Activated CD4-positive, alpha-beta T cell treated with anti-CD3 and anti-CD28 coated beads, Interleukin-2, amount 50 U/mL, for 48 hours (primary cell): ENCODE data around the gene SERPINA5.

ENCODE experiments used
- DNase-seq, 2 experiments: peaks; one replicate each; pipeline ENCODE4 v3.0.0-alpha.2; 2020

SERPINA5 gene

GRCh38 chr14:94550041-94550440 is 31.2 kb upstream of the SERPINA5 start:
- DNase-seq = no peak

- no peak for DNase-seq
Measured at GRCh38 chr14:94555991-94556390, 25.2 kb upstream of the SERPINA5 start.

GRCh38 chr14:94557327-94557726 is 23.9 kb upstream of the SERPINA5 start:
- no peak for DNase-seq

- DNase-seq = no peak
Measured at GRCh38 chr14:94558842-94559241, 22.4 kb upstream of the SERPINA5 start.

GRCh38 chr14:94559638-94560290 is 21.5 kb upstream of the SERPINA5 start:
- DNase-seq = no peak

- DNase-seq = no peak
Measured at GRCh38 chr14:94560291-94560665, 20.9 kb upstream of the SERPINA5 start.

GRCh38 chr14:94560751-94561655 is 20.2 kb upstream of the SERPINA5 start, which contains the start of gene SERPINA4:
Gene SERPINA4, plus strand, starts transcription at chr14:94561442. Its CDS starts 2,041 bp downstream, at chr14:94563483.
- no peak for DNase-seq

GRCh38 chr14:94561656-94562010 is 19.6 kb upstream of the SERPINA5 start:
- DNase-seq = no peak

GRCh38 chr14:94562022-94562421 is 19.2 kb upstream of the SERPINA5 start:
- no peak for DNase-seq

- no peak for DNase-seq
Measured at GRCh38 chr14:94562941-94563883, 18.0 kb upstream of the SERPINA5 start.

- DNase-seq = no peak
Measured at GRCh38 chr14:94564381-94564780, 16.8 kb upstream of the SERPINA5 start.

GRCh38 chr14:94568186-94568585 is 13.0 kb upstream of the SERPINA5 start:
- DNase-seq = no peak

GRCh38 chr14:94569381-94570001 is 11.7 kb upstream of the SERPINA5 start:
- no peak for DNase-seq

GRCh38 chr14:94570002-94570400 is 11.2 kb upstream of the SERPINA5 start:
- DNase-seq = no peak

- no peak for DNase-seq
Measured at GRCh38 chr14:94570440-94570839, 10.8 kb upstream of the SERPINA5 start.

- DNase-seq = no peak
Measured at GRCh38 chr14:94571395-94571794, 9.8 kb upstream of the SERPINA5 start.

- DNase-seq = no peak
Measured at GRCh38 chr14:94571950-94572349, 9.3 kb upstream of the SERPINA5 start.

GRCh38 chr14:94572637-94573303 is 8.5 kb upstream of the SERPINA5 start:
- no peak for DNase-seq

GRCh38 chr14:94573475-94574277 is 7.5 kb upstream of the SERPINA5 start:
- DNase-seq = no peak

GRCh38 chr14:94574336-94574735 is 6.9 kb upstream of the SERPINA5 start:
- no peak for DNase-seq
